GM12891 (cell line): ENCODE measurements around the gene SHC3.

Source experiments
- PAX5 ChIP-seq: IDR thresholded peaks from 2 replicates; pipeline ENCODE4 v1.6.1; 2011; ENCODE audit warnings: low read length, moderate library complexity, mild to moderate bottlenecking; ENCODE audit not compliant: insufficient read depth, severe bottlenecking
- POLR2A ChIP-seq: IDR thresholded peaks from 2 replicates; pipeline ENCODE4 v1.6.1; 2011; ENCODE audit warnings: low read depth, low read length, control low read depth
- POLR2AphosphoS5 ChIP-seq: IDR thresholded peaks from 2 replicates; pipeline ENCODE4 v1.6.1; 2011; ENCODE audit warnings: low read depth, low read length, control low read depth
- POU2F2 ChIP-seq: IDR thresholded peaks from 2 replicates; pipeline ENCODE4 v1.6.1; 2011; ENCODE audit warnings: low read depth, mild to moderate bottlenecking, control low read depth, low read length, moderate library complexity
- SPI1 ChIP-seq: IDR thresholded peaks from 2 replicates; pipeline ENCODE4 v1.6.1; 2011; ENCODE audit warnings: low read depth, low read length, control low read depth
- TAF1 ChIP-seq: IDR thresholded peaks from 2 replicates; pipeline ENCODE4 v1.6.1; 2011; ENCODE audit warnings: low read depth, low read length, control low read depth

GRCh38 chr9:89052470-89053097 lies 126.0 kb downstream of the SHC3 start:
- TF ChIP-seq POLR2A (no peak), SPI1 (no peak), TAF1 (no peak), POLR2AphosphoS5 (no peak), POU2F2 (no peak), PAX5 (no peak)
